Right renal pelvis (tissue), 4 donors: ENCODE results near the gene RPS8. TPM values are rescaled to one million over a fixed set of nuclear protein-coding genes. Genes with fewer than 3 reads are reported as not detected.
"Not testable (repeated sequence)": the region's sequence is repeated elsewhere in the genome, so short reads cannot be mapped to it uniquely, and the experiment has no call there.

Experiments used
- DNase-seq, 4 donors: peaks; one replicate each; pipeline ENCODE4 v3.0.0-alpha.2; 2013; ENCODE audit warnings: low read depth in 4 of 4, low spot score in 3 of 4, missing footprints in 1 of 4
- polyA plus RNA-seq, 4 donors: library from polyadenylated mRNA; unstranded; fragments of 120-200 nt; gene quantifications; one replicate each; pipeline ENCODE4 v1.2.1, GENCODE V29; 2013; ENCODE audit not compliant: insufficient read length in 4 of 4

The RPS8 gene
- 1,000 to 10,000 TPM; 2,111 to 2,587 (median 2,263) TPM for polyA plus RNA-seq

- peak; percentile 91 to 95 (median 92) for DNase-seq
Observed at GRCh38 chr1:44775078-44775929, at the start of gene RPS8. Gene RPS8, plus strand, starts transcription at chr1:44775540. Its CDS starts 57 bp downstream, at chr1:44775597.

GRCh38 chr1:44730741-44731512, 44.4 kb upstream of the RPS8 start, which contains the start of gene RNU5D-1:
Gene RNU5D-1, minus strand, starts transcription at chr1:44731170.
- peak; percentile 91 to 96 (median 95) for DNase-seq

- no peak for DNase-seq
Observed at GRCh38 chr1:44733365-44733764, 42.0 kb upstream of the RPS8 start.

- DNase-seq, result no peak
Observed at GRCh38 chr1:44733784-44734183, 41.6 kb upstream of the RPS8 start.

GRCh38 chr1:44735992-44736391, 39.3 kb upstream of the RPS8 start:
- no peak for DNase-seq

- not testable (repeated sequence) for DNase-seq
Observed at GRCh38 chr1:44738953-44739306, 36.4 kb upstream of the RPS8 start.

- peak; percentile 93 to 96 (median 94) for DNase-seq
Observed at GRCh38 chr1:44739307-44740178, 35.8 kb upstream of the RPS8 start, which contains the start of gene KIF2C. Gene KIF2C, plus strand, starts transcription at chr1:44739837. Its CDS starts 96 bp downstream, at chr1:44739933.

GRCh38 chr1:44740179-44740617, 35.1 kb upstream of the RPS8 start:
- no peak for DNase-seq

GRCh38 chr1:44743211-44743610, 32.1 kb upstream of the RPS8 start:
- no peak for DNase-seq

GRCh38 chr1:44747878-44748277, 27.5 kb upstream of the RPS8 start:
- no peak for DNase-seq

GRCh38 chr1:44757420-44757819, 17.9 kb upstream of the RPS8 start:
- no peak for DNase-seq

- DNase-seq, result no peak
Observed at GRCh38 chr1:44759077-44759476, 16.3 kb upstream of the RPS8 start.

- no peak for DNase-seq
Observed at GRCh38 chr1:44760876-44761275, 14.5 kb upstream of the RPS8 start.

- DNase-seq, result not testable (repeated sequence)
Observed at GRCh38 chr1:44766421-44766820, 8.9 kb upstream of the RPS8 start.

GRCh38 chr1:44775930-44776729, 790 bp downstream of the RPS8 start:
- no peak for DNase-seq

- no peak for DNase-seq
Observed at GRCh38 chr1:44776730-44777068, 1.4 kb downstream of the RPS8 start.

- no peak for DNase-seq
Observed at GRCh38 chr1:44777547-44777946, 2.2 kb downstream of the RPS8 start.

- DNase-seq, result no peak
Observed at GRCh38 chr1:44777969-44778635, 2.8 kb downstream of the RPS8 start.
